Cardiac muscle cell (in vitro differentiated cells and primary cell): Measurements from ENCODE around the gene BLTP2. TPM values are rescaled to one million over a fixed set of nuclear protein-coding genes. Genes with fewer than 3 reads are reported as not detected.

ENCODE experiments used
- DNase-seq, 2 donors: peaks; one replicate each; pipeline versions ENCODE4 v3.0.0 to v3.0.0-alpha.2; 2010 to 2017; ENCODE audit warnings: low read depth in 1 of 2, low spot score in 1 of 2
- H3K27ac ChIP-seq: fragments of 200-600 bp; sonication (generic); 2 replicates; pipeline ENCODE4 v1.5.1; 2016
- H3K27me3 ChIP-seq: fragments of 200-600 bp; sonication (generic); 2 replicates; pipeline ENCODE4 v1.6.0; 2016; ENCODE audit warnings: control low read depth
- H3K36me3 ChIP-seq: fragments of 200-600 bp; sonication (generic); 2 replicates; pipeline ENCODE4 v1.5.1; 2016; ENCODE audit warnings: control low read depth
- H3K4me1 ChIP-seq: fragments of 200-600 bp; sonication (generic); 2 replicates; pipeline ENCODE4 v1.8.1; 2017; ENCODE audit warnings: low read depth, mild to moderate bottlenecking, mixed run types
- H3K4me3 ChIP-seq: fragments of 200-600 bp; sonication (generic); 2 replicates; pipeline ENCODE4 v1.5.1; 2016; ENCODE audit warnings: mild to moderate bottlenecking
- H3K9me3 ChIP-seq: fragments of 200-600 bp; sonication (generic); 2 replicates; pipeline ENCODE4 v1.5.1; 2017; ENCODE audit warnings: low read depth, mild to moderate bottlenecking, control low read depth
- CTCF ChIP-seq: IDR thresholded peaks from 2 replicates; pipeline ENCODE4 v1.5.1; 2012; ENCODE audit warnings: low read depth, mild to moderate bottlenecking, low read length
- polyA plus RNA-seq: library from polyadenylated mRNA; unstranded; fragments of >200 nt; fragmentation: Nextera tagmentation; extraction: Ambion mirVana; gene quantifications from 2 replicates; pipeline ENCODE4 v1.2.1, GENCODE V29; 2016
- total RNA-seq: library from RNA; depleted of rRNA; stranded (reverse); fragments of >200 nt; gene quantifications from 2 replicates; pipeline ENCODE4 v1.2.3, GENCODE V29; 2016

BLTP2 gene
- total and polyA plus RNA-seq, 2 experiments from 2014 or later: 49.2 to 67.3 TPM

DNA sequence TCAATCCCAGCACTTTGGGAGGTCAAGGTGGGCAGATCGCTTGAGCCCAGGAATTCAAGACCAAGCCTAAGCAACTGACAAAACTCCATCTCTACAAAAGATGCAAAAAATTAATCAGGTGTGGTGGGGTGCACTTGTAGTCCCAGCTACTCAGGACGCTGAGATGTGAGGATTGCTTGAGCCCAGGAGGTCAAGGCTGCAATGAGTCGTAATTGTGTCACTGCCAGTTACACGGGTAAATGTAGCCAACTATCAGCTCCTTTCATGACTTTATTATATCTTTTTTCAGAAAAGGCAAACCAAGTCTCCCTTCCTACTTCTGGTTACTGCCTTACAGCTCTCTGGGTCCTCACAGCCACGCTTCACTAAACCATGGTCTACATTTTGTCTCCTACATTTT lies 12.8 kb upstream of the BLTP2 start:
- TF ChIP-seq CTCF: no peak
- no peak overlapping the region for H3K27ac ChIP-seq
- H3K9me3 ChIP-seq: no peaks in the 10 kb centered on the region
- DNase-seq: no peak
- H3K4me1 ChIP-seq: peaks cover 6% of the 10 kb centered on the region
- H3K27me3 ChIP-seq: no peaks in the 10 kb centered on the region
- H3K4me3 ChIP-seq: no peak overlapping the region
- peaks cover 4% of the 10 kb centered on the region for H3K36me3 ChIP-seq

DNA sequence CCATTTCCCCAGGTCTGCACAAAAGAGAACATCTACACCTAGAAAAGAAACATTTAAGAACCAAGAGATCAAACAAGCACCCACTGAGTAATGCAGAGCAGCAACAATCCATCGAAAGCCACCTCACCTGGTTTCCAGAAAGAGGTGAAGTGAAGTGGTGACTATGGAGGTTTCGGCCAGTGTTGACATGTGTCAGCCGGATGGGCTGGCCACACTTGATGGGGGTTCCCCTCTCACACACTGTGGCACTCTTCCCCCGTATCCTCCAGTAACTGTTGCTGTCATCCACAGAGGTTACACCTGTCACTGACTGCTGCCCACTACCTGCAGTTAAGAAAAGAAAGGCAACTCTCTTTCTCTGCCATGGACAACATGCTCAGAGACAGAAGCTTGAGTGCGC lies 10.2 kb upstream of the BLTP2 start:
- Histone ChIP-seq H3K36me3 (peaks cover 7% of the 10 kb centered on the region), H3K27me3 (no peaks in the 10 kb centered on the region), H3K4me1 (no peaks in the 10 kb centered on the region), H3K4me3 (no peak overlapping the region), H3K27ac (no peak overlapping the region), H3K9me3 (no peaks in the 10 kb centered on the region)
- no peak for TF ChIP-seq CTCF
- no peak for DNase-seq

GRCh38 chr17:28648698-28649097 lies 3.7 kb upstream of the BLTP2 start:
- no peak overlapping the region for H3K27ac ChIP-seq
- no peaks in the 10 kb centered on the region for H3K27me3 ChIP-seq
- H3K9me3 ChIP-seq: no peaks in the 10 kb centered on the region
- H3K4me3 ChIP-seq: no peak overlapping the region
- H3K36me3 ChIP-seq: peaks cover 10% of the 10 kb centered on the region
- H3K4me1 ChIP-seq: peaks cover 16% of the 10 kb centered on the region
- no peak for DNase-seq
- no peak for TF ChIP-seq CTCF

GRCh38 chr17:28646039-28646754 lies 1.2 kb upstream of the BLTP2 start:
- Histone ChIP-seq H3K4me3 (peak overlapping the region; percentile 91), H3K27ac (peak overlapping the region; percentile 64)

DNA sequence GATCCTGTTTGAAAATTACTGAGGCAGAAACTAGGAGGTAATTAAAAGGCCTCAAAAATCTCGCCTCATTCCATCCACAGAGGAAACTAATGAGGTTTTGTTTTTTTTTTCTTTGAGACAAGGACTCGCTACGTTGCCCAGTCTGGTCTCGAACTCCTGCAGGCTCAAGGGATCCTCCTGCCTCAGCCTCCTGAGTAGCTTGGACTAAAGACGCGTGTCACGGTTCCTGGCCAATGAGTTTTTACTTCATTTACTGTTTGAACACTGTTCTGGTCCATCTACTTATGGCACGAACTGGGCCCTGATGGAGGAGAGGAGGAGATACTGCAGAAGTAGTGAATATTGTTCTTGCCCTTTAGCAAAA lies 600 bp upstream of the BLTP2 start:
- TF ChIP-seq CTCF: no peak
- Histone ChIP-seq H3K4me1 (peaks cover 17% of the 10 kb centered on the region), H3K36me3 (peaks cover 21% of the 10 kb centered on the region), H3K4me3 (peak overlapping the region; percentile 91), H3K27ac (no peak overlapping the region), H3K27me3 (no peaks in the 10 kb centered on the region), H3K9me3 (no peaks in the 10 kb centered on the region)
- DNase-seq: no peak

More at GRCh38 chr17:28646039-28646754, 1.2 kb upstream of the BLTP2 start:
- TF ChIP-seq CTCF: no peak
- no peak for DNase-seq
- no peaks in the 10 kb centered on the region for H3K9me3 ChIP-seq
- H3K27me3 ChIP-seq: no peaks in the 10 kb centered on the region
- peaks cover 17% of the 10 kb centered on the region for H3K4me1 ChIP-seq
- peaks cover 15% of the 10 kb centered on the region for H3K36me3 ChIP-seq
